Sigmoid colon (tissue), 7 donors: Measurements from ENCODE around the gene SAMD11. TPM values are rescaled to one million over a fixed set of nuclear protein-coding genes. Genes with fewer than 3 reads are reported as not detected.
"Not testable (repeated sequence)": the region's sequence is repeated elsewhere in the genome, so short reads cannot be mapped to it uniquely, and the experiment has no call there.

Source experiments
- DNase-seq: peaks from one replicate; pipeline ENCODE4 v3.0.0-alpha.2; 2019
- H3K27ac ChIP-seq, 4 donors: fragments of 200-600 bp; sonication (generic); one replicate each; pipeline ENCODE4 v1.5.1; 2016 to 2019; ENCODE audit warnings: mild to moderate bottlenecking in 1 of 4
- H3K27me3 ChIP-seq, 3 donors: fragments of 200-600 bp; sonication (generic); one replicate each; pipeline ENCODE4 v1.5.1; 2019; ENCODE audit warnings: mild to moderate bottlenecking in 1 of 3
- H3K36me3 ChIP-seq, 4 donors: fragments of 200-600 bp; sonication (generic); one replicate each; pipeline ENCODE4 v1.5.1; 2016 to 2019
- H3K4me1 ChIP-seq, 4 donors: fragments of 200-600 bp; sonication (generic); one replicate each; pipeline ENCODE4 v1.5.1; 2017 to 2019
- H3K4me3 ChIP-seq, 4 donors: fragments of 200-600 bp; sonication (generic); one replicate each; pipeline ENCODE4 v1.5.1; 2017 to 2019; ENCODE audit warnings: mild to moderate bottlenecking in 2 of 4, moderate library complexity in 1 of 4
- H3K9me3 ChIP-seq, 4 donors: fragments of 200-600 bp in 3 of 4; sonication (generic) in 3 of 4; one replicate each; pipeline versions ENCODE4 v1.5.1 to v1.6.1; 2013 to 2019
- CTCF ChIP-seq, 4 experiments: fragments of 450-650 bp in 3 of 4; fragments of 200-600 bp in 1 of 4; IDR thresholded peaks; one replicate each; pipeline ENCODE4 v1.5.1; 2016 to 2019; ENCODE audit warnings: antibody characterized with exemption in 4 of 4, mild to moderate bottlenecking in 3 of 4, moderate library complexity in 2 of 4
- EP300 ChIP-seq, 4 donors: sonication (generic); formaldehyde crosslinking; IDR thresholded peaks; one replicate each; pipeline ENCODE4 v1.6.1; 2017; ENCODE audit warnings: antibody characterized with exemption in 4 of 4
- POLR2A ChIP-seq, 2 donors: fragments of 450-650 bp; IDR thresholded peaks; one replicate each; pipeline ENCODE4 v1.6.1; 2016; ENCODE audit warnings: antibody characterized with exemption in 2 of 2, mild to moderate bottlenecking in 2 of 2, moderate library complexity in 2 of 2
- POLR2AphosphoS5 ChIP-seq, 4 donors: sonication (generic); formaldehyde crosslinking; IDR thresholded peaks; one replicate each; pipeline ENCODE4 v1.6.1; 2017; ENCODE audit warnings: antibody characterized with exemption in 4 of 4
- WGBS, 2 donors: extraction: QIAGEN DNeasy Blood & Tissue Kit; methylation state at CpG; one replicate each; pipeline ENCODE4 v1.1.7; 2013; 5-methylcytosine and 5-hydroxymethylcytosine counted together
- intact Hi-C: fragments of 100-400 bp; cut with DNase I; formaldehyde crosslinking; loops from one replicate; pipeline ENCODE4 v1.15.1; 2023
- polyA plus RNA-seq, 3 donors: library from polyadenylated mRNA; stranded (reverse); fragments of 200-250 nt; gene quantifications; one replicate each; pipeline ENCODE4 v1.2.3, GENCODE V29; 2013
- total RNA-seq, 4 donors: library from RNA; depleted of rRNA; stranded (reverse); fragments of >200 nt; gene quantifications; one replicate each; pipeline ENCODE4 v1.1.0, GENCODE V29; 2016
- donor health status: healthy with polysubstance abuse.
- donor health status: Bipolar disorder and iron deficiency.
- donor health status: healthy.

SAMD11 gene
- total and polyA plus RNA-seq, 7 donors, result 0.60 to 4.9 (median 4.2) TPM

- 65 to 76% methylated on average over 27 of the region's 27 CpGs for WGBS, 2 donors
- no peak for DNase-seq
- Histone ChIP-seq H3K27me3 (peaks cover 38 to 52% (median 49%) of the 10 kb centered on the region in 3 donors), H3K9me3 (no peaks in the 10 kb centered on the region), H3K4me3 (no peak overlapping the region), H3K36me3 (peaks cover 0 to 44% (median 10%) of the 10 kb centered on the region in 4 donors), H3K4me1 (peaks cover 0 to 40% (median 38%) of the 10 kb centered on the region in 4 donors), H3K27ac (peak overlapping the region; percentile 40 to 75 (median 60))
- TF ChIP-seq POLR2AphosphoS5 (IDR thresholded peaks at IDR 0.05) (no peak), POLR2A (IDR thresholded peaks at IDR 0.05) (no peak), EP300 (IDR thresholded peaks at IDR 0.05) (no peak), CTCF (IDR thresholded peaks at IDR 0.05) (no peak)
- intact Hi-C loops, result loop anchor here (5.0 kb wide), 1 partner anchor 36 kb away; no protein-coding TSS in a partner anchor
These were observed 20.0 kb downstream of the SAMD11 start for GRCh38 chr1:943545-944340.

- no peak for DNase-seq
- WGBS, 2 donors, result 72 to 74% methylated on average over 28 of the region's 28 CpGs
- H3K36me3 ChIP-seq, result peaks cover 8 to 53% (median 16%) of the 10 kb centered on the region in 4 donors
- no peaks in the 10 kb centered on the region for H3K9me3 ChIP-seq
- peak overlapping the region; percentile 40 to 75 (median 60) for H3K27ac ChIP-seq
- no peak overlapping the region for H3K4me3 ChIP-seq
- H3K27me3 ChIP-seq, result peaks cover 34 to 43% (median 40%) of the 10 kb centered on the region in 3 donors
- intact Hi-C loops, result loop anchor here (5.0 kb wide), 1 partner anchor 37 kb away; no protein-coding TSS in a partner anchor
- peaks cover 0 to 37% (median 35%) of the 10 kb centered on the region in 4 donors for H3K4me1 ChIP-seq
- TF ChIP-seq POLR2A (IDR thresholded peaks at IDR 0.05) (no peak), POLR2AphosphoS5 (IDR thresholded peaks at IDR 0.05) (no peak), EP300 (IDR thresholded peaks at IDR 0.05) (no peak), CTCF (IDR thresholded peaks at IDR 0.05) (no peak)
These were observed 20.9 kb downstream of the SAMD11 start for GRCh38 chr1:944341-945325.

GRCh38 chr1:945688-946556 lies 22.2 kb downstream of the SAMD11 start:
- H3K36me3 ChIP-seq, result peaks cover 15 to 66% (median 23%) of the 10 kb centered on the region in 4 donors
- no peaks in the 10 kb centered on the region for H3K9me3 ChIP-seq
- DNase-seq, result no peak
- no peak overlapping the region for H3K4me3 ChIP-seq
- H3K4me1 ChIP-seq, result peaks cover 0 to 25% (median 23%) of the 10 kb centered on the region in 4 donors
- TF ChIP-seq CTCF (IDR thresholded peaks at IDR 0.05) (no peak), POLR2AphosphoS5 (IDR thresholded peaks at IDR 0.05) (no peak), POLR2A (IDR thresholded peaks at IDR 0.05) (no peak), EP300 (IDR thresholded peaks at IDR 0.05) (no peak)
- H3K27me3 ChIP-seq, result peaks cover 21 to 30% (median 29%) of the 10 kb centered on the region in 3 donors
- 82 to 91% methylated on average over 29 of the region's 29 CpGs for WGBS, 2 donors
- H3K27ac ChIP-seq, result no peak overlapping the region
- intact Hi-C loops, result no loop called here

GRCh38 chr1:946811-947210 lies 23.1 kb downstream of the SAMD11 start:
- intact Hi-C loops, DNase-seq, H3K9me3 ChIP-seq, H3K4me3 ChIP-seq, H3K27ac ChIP-seq: not testable (repeated sequence)
- Histone ChIP-seq H3K36me3 (peaks cover 21 to 74% (median 28%) of the 10 kb centered on the region in 4 donors), H3K27me3 (peaks cover 12 to 21% (median 20%) of the 10 kb centered on the region in 3 donors), H3K4me1 (peaks cover 0 to 16% (median 14%) of the 10 kb centered on the region in 4 donors)
- 92 to 94% methylated on average over 13 of the region's 13 CpGs for WGBS, 2 donors
